ENCODE data around the gene OR5AK2.
"Not testable (repeated sequence)": the region's sequence is repeated elsewhere in the genome, so short reads cannot be mapped to it uniquely, and the experiment has no call there.

OR5AK2 gene

GRCh38 chr11:56988614-56989013 lies at the start of gene OR5AK2:
Gene OR5AK2 (plus strand): TSS chr11:56988914. CDS start chr11:56988914, 0 bp downstream.
- DNase-seq (ENCODE audit: low spot score) = no peak

- DNase-seq (ENCODE audit: low spot score) = not testable (repeated sequence)
These were observed 43.2 kb upstream of the OR5AK2 start for GRCh38 chr11:56945526-56945925.

GRCh38 chr11:56948991-56949515 lies 39.7 kb upstream of the OR5AK2 start:
- DNase-seq (ENCODE audit: low spot score) = no peak

- no peak for DNase-seq (ENCODE audit: low spot score)
These were observed 38.2 kb upstream of the OR5AK2 start for GRCh38 chr11:56950510-56950909.

- DNase-seq (ENCODE audit: low spot score) = not testable (repeated sequence)
These were observed 34.8 kb upstream of the OR5AK2 start for GRCh38 chr11:56953907-56954306.

GRCh38 chr11:56961609-56962008 lies 27.1 kb upstream of the OR5AK2 start:
- DNase-seq (ENCODE audit: low spot score) = no peak

GRCh38 chr11:56967726-56968125 lies 21.0 kb upstream of the OR5AK2 start:
- DNase-seq (ENCODE audit: low spot score) = no peak

- no peak for DNase-seq (ENCODE audit: low spot score)
These were observed 20.2 kb upstream of the OR5AK2 start for GRCh38 chr11:56968524-56968923.

GRCh38 chr11:56977314-56977713 lies 11.4 kb upstream of the OR5AK2 start:
- DNase-seq (ENCODE audit: low spot score) = no peak

- no peak for DNase-seq (ENCODE audit: low spot score)
These were observed 2.0 kb downstream of the OR5AK2 start for GRCh38 chr11:56990702-56991101.

GRCh38 chr11:56994532-56994931 lies 5.8 kb downstream of the OR5AK2 start:
- no peak for DNase-seq (ENCODE audit: low spot score)

- DNase-seq (ENCODE audit: low spot score) = no peak
These were observed 13.1 kb downstream of the OR5AK2 start for GRCh38 chr11:57001674-57002401.

- no peak for DNase-seq (ENCODE audit: low spot score)
These were observed 19.7 kb downstream of the OR5AK2 start for GRCh38 chr11:57008373-57008772.

GRCh38 chr11:57015679-57016078 lies 27.0 kb downstream of the OR5AK2 start:
- no peak for DNase-seq (ENCODE audit: low spot score)

GRCh38 chr11:57031556-57031955 lies 42.8 kb downstream of the OR5AK2 start:
- DNase-seq (ENCODE audit: low spot score) = no peak
